ENCODE data around the gene OR13C9.

OR13C9 gene

DNA sequence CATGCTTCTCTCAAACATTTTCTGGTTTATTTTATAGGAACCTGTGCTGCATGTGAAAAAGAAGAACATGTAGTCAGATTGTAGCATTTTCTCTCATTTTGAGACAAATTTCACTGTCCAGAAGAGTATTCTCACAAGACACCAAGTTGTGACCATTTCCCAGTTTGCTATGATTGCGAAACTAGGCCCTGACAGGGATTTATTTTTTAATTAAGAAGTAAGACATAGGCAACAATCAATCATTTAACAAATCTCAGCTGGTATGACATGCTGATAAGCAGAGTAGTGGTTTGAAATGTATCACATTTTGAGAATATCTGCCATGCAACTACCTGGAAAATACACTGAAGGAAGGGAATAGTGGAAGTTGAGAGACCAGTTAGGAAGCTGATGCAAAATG lies 37.4 kb downstream of the OR13C9 start:
- H3K4me3 ChIP-seq (replicated peaks; ENCODE audit: low read depth, low read length) = no peak overlapping the region
- TF ChIP-seq, protein P1, sequence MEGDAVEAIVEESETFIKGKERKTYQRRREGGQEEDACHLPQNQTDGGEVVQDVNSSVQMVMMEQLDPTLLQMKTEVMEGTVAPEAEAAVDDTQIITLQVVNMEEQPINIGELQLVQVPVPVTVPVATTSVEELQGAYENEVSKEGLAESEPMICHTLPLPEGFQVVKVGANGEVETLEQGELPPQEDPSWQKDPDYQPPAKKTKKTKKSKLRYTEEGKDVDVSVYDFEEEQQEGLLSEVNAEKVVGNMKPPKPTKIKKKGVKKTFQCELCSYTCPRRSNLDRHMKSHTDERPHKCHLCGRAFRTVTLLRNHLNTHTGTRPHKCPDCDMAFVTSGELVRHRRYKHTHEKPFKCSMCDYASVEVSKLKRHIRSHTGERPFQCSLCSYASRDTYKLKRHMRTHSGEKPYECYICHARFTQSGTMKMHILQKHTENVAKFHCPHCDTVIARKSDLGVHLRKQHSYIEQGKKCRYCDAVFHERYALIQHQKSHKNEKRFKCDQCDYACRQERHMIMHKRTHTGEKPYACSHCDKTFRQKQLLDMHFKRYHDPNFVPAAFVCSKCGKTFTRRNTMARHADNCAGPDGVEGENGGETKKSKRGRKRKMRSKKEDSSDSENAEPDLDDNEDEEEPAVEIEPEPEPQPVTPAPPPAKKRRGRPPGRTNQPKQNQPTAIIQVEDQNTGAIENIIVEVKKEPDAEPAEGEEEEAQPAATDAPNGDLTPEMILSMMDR (IDR thresholded peaks at IDR 0.05; ENCODE audit: low read depth, low read length, missing control alignments) = no peak
- no peak for DNase-seq (ENCODE audit: extremely low read depth, low read depth)

DNA sequence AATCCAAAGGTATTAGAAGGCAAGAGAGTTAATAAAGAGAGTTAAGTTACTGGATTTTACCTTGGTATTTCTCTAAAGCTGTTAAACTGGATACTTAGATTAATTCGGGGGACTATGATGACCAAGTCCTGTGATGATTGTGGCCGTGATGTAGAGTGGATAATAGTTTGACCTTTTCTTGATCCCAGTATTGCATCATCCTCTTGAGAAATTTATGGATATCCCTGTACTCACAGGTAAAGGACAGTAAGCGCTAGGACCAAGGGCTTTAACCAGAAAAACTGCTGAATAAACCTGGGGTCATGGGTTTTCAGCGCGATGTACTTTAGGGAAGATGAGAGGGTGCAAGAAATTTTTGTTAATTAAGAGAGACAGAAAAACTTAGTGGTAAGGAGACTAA lies 40.7 kb downstream of the OR13C9 start:
- no peak overlapping the region for H3K4me3 ChIP-seq (replicated peaks; ENCODE audit: low read depth, low read length)
- TF ChIP-seq, protein P1 (IDR thresholded peaks at IDR 0.05; ENCODE audit: low read depth, low read length, missing control alignments) = no peak
- no peak for DNase-seq (ENCODE audit: extremely low read depth, low read depth)

DNA sequence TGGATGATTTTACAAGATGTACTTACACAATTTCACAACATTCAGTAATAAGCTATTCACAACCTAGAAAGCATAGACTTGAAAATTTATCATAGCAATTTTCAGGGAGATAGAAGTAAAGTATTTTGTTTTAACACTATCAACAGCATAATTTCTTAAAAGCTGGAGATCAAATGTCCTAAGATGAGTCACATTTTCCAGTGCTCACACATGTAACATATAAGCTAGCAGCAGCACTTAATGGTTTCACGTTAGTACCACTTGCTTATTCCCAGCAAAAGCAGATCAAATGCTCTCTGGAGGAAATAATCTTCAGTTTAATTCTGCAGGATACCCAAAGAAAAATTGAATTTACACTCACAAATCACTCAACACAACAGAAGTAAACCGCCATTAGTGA lies 42.5 kb downstream of the OR13C9 start:
- DNase-seq (ENCODE audit: extremely low read depth, low read depth) = no peak
- TF ChIP-seq, protein P1 (IDR thresholded peaks at IDR 0.05; ENCODE audit: low read depth, low read length, missing control alignments) = no peak
- no peak overlapping the region for H3K4me3 ChIP-seq (replicated peaks; ENCODE audit: low read depth, low read length)

DNA sequence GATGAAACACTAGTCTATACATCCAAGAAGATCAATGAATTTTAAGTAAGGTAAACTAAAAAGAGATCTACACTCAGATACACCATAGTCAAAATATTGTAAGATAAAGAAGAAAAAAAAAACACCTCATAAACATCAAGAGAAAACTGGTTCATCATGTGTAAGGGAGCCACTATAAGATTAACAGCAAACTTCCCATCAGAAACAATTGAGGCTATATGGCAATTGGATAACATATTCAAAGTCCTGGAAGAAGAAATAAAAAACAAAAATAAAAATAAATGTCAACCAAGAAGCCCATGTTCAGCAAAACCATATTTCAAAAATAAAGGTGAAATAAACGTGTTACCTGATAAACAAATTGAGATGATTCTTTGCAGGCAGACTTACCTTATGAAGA lies 45.4 kb downstream of the OR13C9 start:
- no peak for DNase-seq (ENCODE audit: extremely low read depth, low read depth)
- H3K4me3 ChIP-seq (replicated peaks; ENCODE audit: low read depth, low read length) = no peak overlapping the region
- TF ChIP-seq, protein P1 (IDR thresholded peaks at IDR 0.05; ENCODE audit: low read depth, low read length, missing control alignments) = no peak

DNA sequence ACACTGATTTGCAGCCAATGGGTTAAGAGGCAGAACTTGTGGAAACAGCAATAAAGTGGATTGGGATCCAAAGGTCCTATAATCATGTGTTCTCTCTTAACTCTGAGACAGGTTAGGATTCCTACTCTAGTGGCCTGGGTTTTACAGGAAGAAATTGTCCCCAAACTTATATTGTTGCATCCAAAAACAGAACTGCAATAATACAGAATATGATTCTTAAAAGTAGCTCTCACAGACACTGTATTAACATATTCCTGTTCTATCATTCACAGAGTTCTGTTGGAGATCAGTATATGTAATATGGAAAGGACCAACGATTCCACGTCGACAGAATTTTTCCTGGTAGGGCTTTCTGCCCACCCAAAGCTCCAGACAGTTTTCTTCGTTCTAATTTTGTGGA lies 49.1 kb downstream of the OR13C9 start, which contains the start of gene OR13C8:
Gene OR13C8, plus strand, starts transcription at position 301 of the 400 bp plus-strand sequence. Its CDS starts 0 bp downstream, at position 301.
- no peak within 1 kb of the TSS for H3K4me3 ChIP-seq (replicated peaks; ENCODE audit: low read depth, low read length)
- DNase-seq (ENCODE audit: extremely low read depth, low read depth) = no peak
- TF ChIP-seq, protein P1 (IDR thresholded peaks at IDR 0.05; ENCODE audit: low read depth, low read length, missing control alignments) = no peak
